Neural crest cell (in vitro differentiated cells): ENCODE results near the gene EPHA10. TPM values are rescaled to one million over a fixed set of nuclear protein-coding genes. Genes with fewer than 3 reads are reported as not detected.

Source experiments
- DNase-seq: peaks from one replicate; pipeline ENCODE4 v3.0.0; 2021; ENCODE audit warnings: low read depth, mixed read lengths, low spot score
- H3K27ac Mint-ChIP-seq: one replicate; pipeline ENCODE4 v1.8.0; 2021; ENCODE audit warnings: mild to moderate bottlenecking, mixed read lengths; ENCODE audit not compliant: unreplicated experiment
- H3K27me3 Mint-ChIP-seq: 2 replicates; pipeline ENCODE4 v1.8.0; 2021; ENCODE audit warnings: low read depth, mild to moderate bottlenecking, mixed read lengths
- H3K36me3 Mint-ChIP-seq: 2 replicates; pipeline ENCODE4 v1.8.0; 2021; ENCODE audit warnings: low read depth, mild to moderate bottlenecking, mixed read lengths
- H3K4me1 Mint-ChIP-seq: 2 replicates; pipeline ENCODE4 v1.8.0; 2021; ENCODE audit warnings: mixed read lengths
- H3K4me3 Mint-ChIP-seq: one replicate; pipeline ENCODE4 v1.8.0; 2021; ENCODE audit warnings: mild to moderate bottlenecking, mixed read lengths
- H3K9me3 Mint-ChIP-seq: 2 replicates; pipeline ENCODE4 v1.8.0; 2021; ENCODE audit warnings: mixed read lengths
- total RNA-seq: library from RNA; stranded (reverse); gene quantifications from 2 replicates; pipeline ENCODE4 v1.2.1, GENCODE V29; 2021
- TF ChIP-seq, protein P1 (sequence below): fragments of 200-600 bp; sonication (generic); conservative IDR thresholded peaks from 2 replicates; pipeline ENCODE4 v1.5.0; 2021; ENCODE audit warnings: antibody characterized with exemption, mild to moderate bottlenecking

Gene EPHA10
- total RNA-seq, 1 donor from 2014 or later, result 0.63 TPM

GRCh38 chr1:37671261-37671660 lies 93.7 kb downstream of the EPHA10 start:
- TF ChIP-seq, protein P1, sequence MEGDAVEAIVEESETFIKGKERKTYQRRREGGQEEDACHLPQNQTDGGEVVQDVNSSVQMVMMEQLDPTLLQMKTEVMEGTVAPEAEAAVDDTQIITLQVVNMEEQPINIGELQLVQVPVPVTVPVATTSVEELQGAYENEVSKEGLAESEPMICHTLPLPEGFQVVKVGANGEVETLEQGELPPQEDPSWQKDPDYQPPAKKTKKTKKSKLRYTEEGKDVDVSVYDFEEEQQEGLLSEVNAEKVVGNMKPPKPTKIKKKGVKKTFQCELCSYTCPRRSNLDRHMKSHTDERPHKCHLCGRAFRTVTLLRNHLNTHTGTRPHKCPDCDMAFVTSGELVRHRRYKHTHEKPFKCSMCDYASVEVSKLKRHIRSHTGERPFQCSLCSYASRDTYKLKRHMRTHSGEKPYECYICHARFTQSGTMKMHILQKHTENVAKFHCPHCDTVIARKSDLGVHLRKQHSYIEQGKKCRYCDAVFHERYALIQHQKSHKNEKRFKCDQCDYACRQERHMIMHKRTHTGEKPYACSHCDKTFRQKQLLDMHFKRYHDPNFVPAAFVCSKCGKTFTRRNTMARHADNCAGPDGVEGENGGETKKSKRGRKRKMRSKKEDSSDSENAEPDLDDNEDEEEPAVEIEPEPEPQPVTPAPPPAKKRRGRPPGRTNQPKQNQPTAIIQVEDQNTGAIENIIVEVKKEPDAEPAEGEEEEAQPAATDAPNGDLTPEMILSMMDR, result no peak
- DNase-seq, result no peak
- Mint-ChIP-seq H3K4me1 (no peaks in the 10 kb centered on the region), H3K4me3 (no peak overlapping the region), H3K9me3 (no peaks in the 10 kb centered on the region), H3K27me3 (peaks cover 44% of the 10 kb centered on the region), H3K36me3 (no peaks in the 10 kb centered on the region), H3K27ac (no peak overlapping the region)

GRCh38 chr1:37670133-37670532 lies 94.8 kb downstream of the EPHA10 start:
- Mint-ChIP-seq H3K9me3 (no peaks in the 10 kb centered on the region), H3K27ac (no peak overlapping the region), H3K4me3 (no peak overlapping the region)

GRCh38 chr1:37667023-37667671 lies 97.8 kb downstream of the EPHA10 start:
- Mint-ChIP-seq H3K4me1 (no peaks in the 10 kb centered on the region), H3K4me3 (no peak overlapping the region), H3K36me3 (no peaks in the 10 kb centered on the region), H3K27ac (peak overlapping the region; percentile 91), H3K9me3 (no peaks in the 10 kb centered on the region), H3K27me3 (peaks cover 20% of the 10 kb centered on the region)
- TF ChIP-seq, protein P1, result no peak
- DNase-seq, result no peak

More at GRCh38 chr1:37670133-37670532, 94.8 kb downstream of the EPHA10 start:
- TF ChIP-seq, protein P1, result no peak
- H3K36me3 Mint-ChIP-seq, result no peaks in the 10 kb centered on the region
- DNase-seq, result no peak
- no peaks in the 10 kb centered on the region for H3K4me1 Mint-ChIP-seq
- peaks cover 41% of the 10 kb centered on the region for H3K27me3 Mint-ChIP-seq

- Mint-ChIP-seq H3K4me3 (no peak overlapping the region), H3K9me3 (no peaks in the 10 kb centered on the region), H3K27ac (no peak overlapping the region), H3K27me3 (peaks cover 12% of the 10 kb centered on the region), H3K4me1 (no peaks in the 10 kb centered on the region), H3K36me3 (no peaks in the 10 kb centered on the region)
- TF ChIP-seq, protein P1, result no peak
- DNase-seq, result no peak
Observed at GRCh38 chr1:37666241-37666867, 98.6 kb downstream of the EPHA10 start.

Other genes starting within 250 kb of the EPHA10 start
- 22.4 and 23.0 TPM in 2 replicates for gene SNIP1, start 210.8 kb downstream of the EPHA10 start, total RNA-seq
- gene DNALI1, start 208.2 kb downstream of the EPHA10 start, total RNA-seq, result 28.6 and 30.6 TPM in 2 replicates
- gene GNL2, start 169.2 kb downstream of the EPHA10 start, total RNA-seq, result 73.1 and 76.6 TPM in 2 replicates
- gene RSPO1, start 130.2 kb downstream of the EPHA10 start, total RNA-seq, result 0.50 and 0.54 TPM in 2 replicates
- gene CDCA8, start 72.6 kb downstream of the EPHA10 start, total RNA-seq, result 70.3 and 72.1 TPM in 2 replicates
- gene MANEAL, start 28.7 kb upstream of the EPHA10 start, total RNA-seq, result 16.0 and 17.6 TPM in 2 replicates
- 37.3 and 40.0 TPM in 2 replicates for gene C1orf122, start 42.7 kb upstream of the EPHA10 start, total RNA-seq
- 17.0 and 17.6 TPM in 2 replicates for gene YRDC, start 43.1 kb upstream of the EPHA10 start, total RNA-seq
- gene MTF1, start 94.5 kb upstream of the EPHA10 start, total RNA-seq, result 15.7 and 19.9 TPM in 2 replicates
- gene INPP5B, start 181.9 kb upstream of the EPHA10 start, total RNA-seq, result 18.8 and 19.1 TPM in 2 replicates
- 113 and 119 TPM in 2 replicates for gene SF3A3, start 224.9 kb upstream of the EPHA10 start, total RNA-seq
- gene FHL3, start 240.4 kb upstream of the EPHA10 start, total RNA-seq, result 21.2 and 22.4 TPM in 2 replicates
- 41.2 and 44.5 TPM in 2 replicates for gene UTP11, start 247.6 kb upstream of the EPHA10 start, total RNA-seq